Caco-2 (cell line): Measurements from ENCODE around the gene ZNF544. TPM values are rescaled to one million over a fixed set of nuclear protein-coding genes. Genes with fewer than 3 reads are reported as not detected.

Source experiments
- BruUV-seq: library from RNA; stranded (reverse); fragments of 400-500 nt; replicated peaks from 2 replicates; lab custom pipeline; 2021; lab: Mats Ljungman, UMichigan
- CTCF ChIA-PET: fragments of 300-600 bp; sonication (Branson Sonifier 250); formaldehyde crosslinking; loops from one replicate; lab custom pipeline; 2022; ENCODE audit warnings: antibody characterized with exemption; lab: Charles Lee
- POLR2A ChIA-PET: fragments of 300-600 bp; sonication (Branson Sonifier 250); formaldehyde crosslinking; loops from one replicate; lab custom pipeline; 2022; ENCODE audit warnings: antibody characterized with exemption; lab: Charles Lee
- DNase-seq, 2 experiments: peaks; one replicate each; pipeline versions ENCODE4 v3.0.0 to v3.0.0-alpha.2; 2020 to 2022
- H3K27me3 ChIP-seq: replicated peaks from 2 replicates; pipeline ENCODE4 v1.6.0; 2011; ENCODE audit warnings: low read length; ENCODE audit not compliant: control insufficient read depth, insufficient read depth
- H3K36me3 ChIP-seq: 2 replicates; pipeline ENCODE4 v1.5.1; 2011; ENCODE audit warnings: low read length; ENCODE audit not compliant: control insufficient read depth, insufficient read depth
- H3K4me1 ChIP-seq: fragments of 250-450 bp; sonication (Bioruptor Pico); 2 replicates; pipeline ENCODE4 v1.5.1; 2020; ENCODE audit warnings: mild to moderate bottlenecking
- H3K4me3 ChIP-seq: 2 replicates; pipeline ENCODE4 v1.5.1; 2011; ENCODE audit warnings: low read depth, mild to moderate bottlenecking, control low read depth, low read length
- H3K9me3 ChIP-seq: fragments of 250-450 bp; sonication (Bioruptor Pico); 2 replicates; pipeline ENCODE4 v1.5.1; 2020; ENCODE audit warnings: mild to moderate bottlenecking, moderate library complexity
- H3K27ac Mint-ChIP-seq: one replicate; pipeline ENCODE4 v1.8.0; 2022; ENCODE audit warnings: mixed read lengths; ENCODE audit not compliant: unreplicated experiment
- H3K27me3 Mint-ChIP-seq: one replicate; pipeline ENCODE4 v1.8.0; 2022; ENCODE audit warnings: mixed read lengths; ENCODE audit not compliant: insufficient read depth, unreplicated experiment
- H3K36me3 Mint-ChIP-seq: one replicate; pipeline ENCODE4 v1.8.0; 2022; ENCODE audit warnings: mild to moderate bottlenecking, mixed read lengths; ENCODE audit not compliant: insufficient read depth, unreplicated experiment
- H3K4me1 Mint-ChIP-seq: one replicate; pipeline ENCODE4 v1.8.0; 2022; ENCODE audit warnings: low read depth, mixed read lengths; ENCODE audit not compliant: unreplicated experiment
- H3K4me3 Mint-ChIP-seq: one replicate; pipeline ENCODE4 v1.8.0; 2022; ENCODE audit warnings: mild to moderate bottlenecking, moderate library complexity, mixed read lengths; ENCODE audit not compliant: unreplicated experiment
- H3K9me3 Mint-ChIP-seq: one replicate; pipeline ENCODE4 v1.8.0; 2022; ENCODE audit warnings: mixed read lengths; ENCODE audit not compliant: unreplicated experiment
- intact Hi-C: fragments of 100-400 bp; cut with micrococcal nuclease; formaldehyde crosslinking; loops from one replicate; pipeline ENCODE4 v1.10.0; 2022; ENCODE audit not compliant: unreplicated experiment
- total RNA-seq: library from RNA; stranded (reverse); gene quantifications from 2 replicates; pipeline ENCODE4 v1.2.3, GENCODE V29; 2022
- TF ChIP-seq, protein P1 (sequence below), 2 experiments: fragments of 200-600 bp in 1 of 2; IDR thresholded peaks; 1 replicate in 1 of 2; 2 replicates in 1 of 2; pipeline versions ENCODE4 v1.5.1 to v1.8.0; 2011 to 2022; ENCODE audit warnings: antibody characterized with exemption in 1 of 2, control low read depth in 1 of 2, inconsistent platforms in 1 of 2, low read depth in 1 of 2, low read length in 1 of 2, mild to moderate bottlenecking in 1 of 2, moderate library complexity in 1 of 2; ENCODE audit not compliant: insufficient read depth in 1 of 2, severe bottlenecking in 1 of 2, unreplicated experiment in 1 of 2

Gene ZNF544
- total RNA-seq, 1 experiment from 2014 or later, result 48.7 TPM

GRCh38 chr19:58305065-58305931, 76.6 kb downstream of the ZNF544 start, which contains the start of gene ERVK3-1:
Gene ERVK3-1 (plus strand): TSS chr19:58305377. CDS start chr19:58312169, 6,792 bp downstream.
- Mint-ChIP-seq H3K9me3 (peaks cover 8% of the 10 kb centered on the region), H3K4me1 (peaks cover 8% of the 10 kb centered on the region), H3K36me3 (peaks cover 67% of the 10 kb centered on the region), H3K4me3 (peak within 1 kb of the TSS; percentile 93), H3K27ac (peak within 1 kb of the TSS; percentile 97), H3K27me3 (no peaks in the 10 kb centered on the region)
- peaks cover 10% of the 10 kb centered on the region for H3K36me3 ChIP-seq
- DNase-seq, result peak; percentile 94 to 95
- intact Hi-C loops, result loop anchor here (1.0 to 10.0 kb wide), 4 partner anchors 21 to 80 kb away; partner anchors contain the start of genes ZNF544, ZNF8, ZNF837 and ZSCAN22
- TF ChIP-seq, protein P1, sequence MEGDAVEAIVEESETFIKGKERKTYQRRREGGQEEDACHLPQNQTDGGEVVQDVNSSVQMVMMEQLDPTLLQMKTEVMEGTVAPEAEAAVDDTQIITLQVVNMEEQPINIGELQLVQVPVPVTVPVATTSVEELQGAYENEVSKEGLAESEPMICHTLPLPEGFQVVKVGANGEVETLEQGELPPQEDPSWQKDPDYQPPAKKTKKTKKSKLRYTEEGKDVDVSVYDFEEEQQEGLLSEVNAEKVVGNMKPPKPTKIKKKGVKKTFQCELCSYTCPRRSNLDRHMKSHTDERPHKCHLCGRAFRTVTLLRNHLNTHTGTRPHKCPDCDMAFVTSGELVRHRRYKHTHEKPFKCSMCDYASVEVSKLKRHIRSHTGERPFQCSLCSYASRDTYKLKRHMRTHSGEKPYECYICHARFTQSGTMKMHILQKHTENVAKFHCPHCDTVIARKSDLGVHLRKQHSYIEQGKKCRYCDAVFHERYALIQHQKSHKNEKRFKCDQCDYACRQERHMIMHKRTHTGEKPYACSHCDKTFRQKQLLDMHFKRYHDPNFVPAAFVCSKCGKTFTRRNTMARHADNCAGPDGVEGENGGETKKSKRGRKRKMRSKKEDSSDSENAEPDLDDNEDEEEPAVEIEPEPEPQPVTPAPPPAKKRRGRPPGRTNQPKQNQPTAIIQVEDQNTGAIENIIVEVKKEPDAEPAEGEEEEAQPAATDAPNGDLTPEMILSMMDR (IDR thresholded peaks at IDR 0.05; ENCODE audit: insufficient read depth in 1 of 2, low read depth in 1 of 2, low read length in 1 of 2, severe bottlenecking in 1 of 2, unreplicated experiment in 1 of 2), result no peak
- peak within 1 kb of the TSS; percentile 68 for H3K4me3 ChIP-seq
- 0 out of 2 replicates have a peak, but pooled peaks cover 3% of the 10 kb centered on the region for H3K9me3 ChIP-seq
- no TSS peak for BruUV-seq
- H3K27me3 ChIP-seq, result no peaks in the 10 kb centered on the region
- peaks cover 11% of the 10 kb centered on the region for H3K4me1 ChIP-seq
- ChIA-PET CTCF (no interaction called here), POLR2A (interaction anchor here (0.6 to 1.8 kb wide), 2 partner anchors 26 to 57 kb away, joined by 3 to 8 read pairs; partner anchors contain the start of genes ZNF497 and ZNF8)

- ChIA-PET CTCF (no interaction called here), POLR2A (interaction anchor here (1.8 kb wide), 1 partner anchor 57 kb away, joined by 8 read pairs; the partner anchor contains the start of gene ZNF497)
- intact Hi-C loops, result loop anchor here (1.0 to 10.0 kb wide), 4 partner anchors 20 to 81 kb away; partner anchors contain the start of genes ZNF544, ZNF8, ZNF837 and ZSCAN22
- no peaks in the 10 kb centered on the region for H3K27me3 Mint-ChIP-seq
- BruUV-seq, result no TSS peak
- peak overlapping the region; percentile 97 for H3K27ac Mint-ChIP-seq
- peaks cover 65% of the 10 kb centered on the region for H3K36me3 Mint-ChIP-seq
- Histone ChIP-seq H3K27me3 (no peaks in the 10 kb centered on the region), H3K4me1 (peaks cover 11% of the 10 kb centered on the region), H3K4me3 (peak overlapping the region; percentile 68), H3K9me3 (0 out of 2 replicates have a peak, but pooled peaks cover 3% of the 10 kb centered on the region), H3K36me3 (peaks cover 6% of the 10 kb centered on the region)
- DNase-seq, result peak in 1 of 2 experiments; percentile 12
- H3K9me3 Mint-ChIP-seq, result peaks cover 13% of the 10 kb centered on the region
- peaks cover 8% of the 10 kb centered on the region for H3K4me1 Mint-ChIP-seq
- TF ChIP-seq, protein P1 (IDR thresholded peaks at IDR 0.05; ENCODE audit: insufficient read depth in 1 of 2, low read depth in 1 of 2, low read length in 1 of 2, severe bottlenecking in 1 of 2, unreplicated experiment in 1 of 2), result no peak
- peak overlapping the region; percentile 93 for H3K4me3 Mint-ChIP-seq
Measured at GRCh38 chr19:58305932-58306323, 77.2 kb downstream of the ZNF544 start.

GRCh38 chr19:58307736-58308135, 79.0 kb downstream of the ZNF544 start:
- Mint-ChIP-seq H3K36me3 (peaks cover 76% of the 10 kb centered on the region), H3K4me3 (no peak overlapping the region), H3K4me1 (peaks cover 8% of the 10 kb centered on the region), H3K27me3 (no peaks in the 10 kb centered on the region), H3K27ac (no peak overlapping the region), H3K9me3 (peaks cover 21% of the 10 kb centered on the region)
- no peaks in the 10 kb centered on the region for H3K27me3 ChIP-seq
- POLR2A ChIA-PET, result no interaction called here
- CTCF ChIA-PET, result no interaction called here
- peaks cover 11% of the 10 kb centered on the region for H3K4me1 ChIP-seq
- intact Hi-C loops, result loop anchor here (10.0 kb wide), 1 partner anchor 83 kb away; the partner anchor contains the start of gene ZNF544
- H3K36me3 ChIP-seq, result peaks cover 9% of the 10 kb centered on the region
- H3K9me3 ChIP-seq, result 0 out of 2 replicates have a peak, but pooled peaks cover 3% of the 10 kb centered on the region
- no peak for DNase-seq
- H3K4me3 ChIP-seq, result no peak overlapping the region
- BruUV-seq, result no TSS peak
- TF ChIP-seq, protein P1 (IDR thresholded peaks at IDR 0.05; ENCODE audit: insufficient read depth in 1 of 2, low read depth in 1 of 2, low read length in 1 of 2, severe bottlenecking in 1 of 2, unreplicated experiment in 1 of 2), result no peak
